Cardiac muscle cell (in vitro differentiated cells and primary cell): Measurements from ENCODE around the gene HS6ST2. TPM values are rescaled to one million over a fixed set of nuclear protein-coding genes. Genes with fewer than 3 reads are reported as not detected.

ENCODE experiments used
- DNase-seq, 2 donors: peaks; one replicate each; pipeline versions ENCODE4 v3.0.0 to v3.0.0-alpha.2; 2010 to 2017; ENCODE audit warnings: low read depth in 1 of 2, low spot score in 1 of 2
- H3K27ac ChIP-seq: fragments of 200-600 bp; sonication (generic); 2 replicates; pipeline ENCODE4 v1.5.1; 2016
- H3K27me3 ChIP-seq: fragments of 200-600 bp; sonication (generic); 2 replicates; pipeline ENCODE4 v1.6.0; 2016; ENCODE audit warnings: control low read depth
- H3K36me3 ChIP-seq: fragments of 200-600 bp; sonication (generic); 2 replicates; pipeline ENCODE4 v1.5.1; 2016; ENCODE audit warnings: control low read depth
- H3K4me1 ChIP-seq: fragments of 200-600 bp; sonication (generic); 2 replicates; pipeline ENCODE4 v1.8.1; 2017; ENCODE audit warnings: low read depth, mild to moderate bottlenecking, mixed run types
- H3K4me3 ChIP-seq: fragments of 200-600 bp; sonication (generic); 2 replicates; pipeline ENCODE4 v1.5.1; 2016; ENCODE audit warnings: mild to moderate bottlenecking
- H3K9me3 ChIP-seq: fragments of 200-600 bp; sonication (generic); 2 replicates; pipeline ENCODE4 v1.5.1; 2017; ENCODE audit warnings: low read depth, mild to moderate bottlenecking, control low read depth
- CTCF ChIP-seq: IDR thresholded peaks from 2 replicates; pipeline ENCODE4 v1.5.1; 2012; ENCODE audit warnings: low read depth, mild to moderate bottlenecking, low read length
- polyA plus RNA-seq: library from polyadenylated mRNA; unstranded; fragments of >200 nt; fragmentation: Nextera tagmentation; extraction: Ambion mirVana; gene quantifications from 2 replicates; pipeline ENCODE4 v1.2.1, GENCODE V29; 2016
- total RNA-seq: library from RNA; depleted of rRNA; stranded (reverse); fragments of >200 nt; gene quantifications from 2 replicates; pipeline ENCODE4 v1.2.3, GENCODE V29; 2016

Gene HS6ST2
- total and polyA plus RNA-seq, 2 experiments from 2014 or later = 15.5 to 27.1 TPM

GRCh38 chrX:132664273-132664672 is 294.2 kb downstream of the HS6ST2 start:
- H3K9me3 ChIP-seq = no peaks in the 10 kb centered on the region
- no peak for TF ChIP-seq CTCF
- DNase-seq = no peak
- H3K36me3 ChIP-seq = no peaks in the 10 kb centered on the region
- no peak overlapping the region for H3K27ac ChIP-seq
- peaks cover 13% of the 10 kb centered on the region for H3K4me1 ChIP-seq
- no peak overlapping the region for H3K4me3 ChIP-seq
- H3K27me3 ChIP-seq = no peaks in the 10 kb centered on the region

GRCh38 chrX:132662844-132663243 is 295.6 kb downstream of the HS6ST2 start:
- Histone ChIP-seq H3K36me3 (no peaks in the 10 kb centered on the region), H3K27me3 (no peaks in the 10 kb centered on the region), H3K4me3 (no peak overlapping the region), H3K9me3 (no peaks in the 10 kb centered on the region), H3K4me1 (no peaks in the 10 kb centered on the region), H3K27ac (no peak overlapping the region)
- no peak for DNase-seq
- no peak for TF ChIP-seq CTCF

GRCh38 chrX:132657876-132658275 is 300.6 kb downstream of the HS6ST2 start:
- Histone ChIP-seq H3K9me3 (no peaks in the 10 kb centered on the region), H3K4me3 (no peak overlapping the region), H3K4me1 (no peaks in the 10 kb centered on the region), H3K27me3 (no peaks in the 10 kb centered on the region), H3K36me3 (no peaks in the 10 kb centered on the region), H3K27ac (no peak overlapping the region)
- DNase-seq = no peak
- TF ChIP-seq CTCF = no peak

- no peaks in the 10 kb centered on the region for H3K27me3 ChIP-seq
- no peaks in the 10 kb centered on the region for H3K36me3 ChIP-seq
- no peak overlapping the region for H3K27ac ChIP-seq
- H3K4me1 ChIP-seq = no peaks in the 10 kb centered on the region
- DNase-seq = no peak
- no peak for TF ChIP-seq CTCF
- H3K4me3 ChIP-seq = no peak overlapping the region
- no peaks in the 10 kb centered on the region for H3K9me3 ChIP-seq
Observed at GRCh38 chrX:132652871-132653270, 305.6 kb downstream of the HS6ST2 start.

- Histone ChIP-seq H3K4me1 (no peaks in the 10 kb centered on the region), H3K4me3 (no peak overlapping the region), H3K27me3 (no peaks in the 10 kb centered on the region), H3K36me3 (no peaks in the 10 kb centered on the region), H3K27ac (no peak overlapping the region), H3K9me3 (no peaks in the 10 kb centered on the region)
- no peak for DNase-seq
- no peak for TF ChIP-seq CTCF
Observed at GRCh38 chrX:132651421-132652086, 306.9 kb downstream of the HS6ST2 start.
